HG03175 (cell line): ENCODE data around the gene DSCAML1.

ENCODE experiments used
- ATAC-seq: cut with Tn5 transposase; IDR thresholded peaks from one replicate; pipeline ENCODE4 v1.9.1; 2021; ENCODE audit warnings: mild to moderate bottlenecking, moderate library complexity; ENCODE audit not compliant: unreplicated experiment

DSCAML1 gene

GRCh38 chr11:117731722-117732290 is 65.2 kb downstream of the DSCAML1 start:
- no peak for ATAC-seq

GRCh38 chr11:117730208-117730800 is 66.7 kb downstream of the DSCAML1 start:
- no peak for ATAC-seq

- ATAC-seq = no peak
Observed at GRCh38 chr11:117725048-117725734, 71.8 kb downstream of the DSCAML1 start.

DNA sequence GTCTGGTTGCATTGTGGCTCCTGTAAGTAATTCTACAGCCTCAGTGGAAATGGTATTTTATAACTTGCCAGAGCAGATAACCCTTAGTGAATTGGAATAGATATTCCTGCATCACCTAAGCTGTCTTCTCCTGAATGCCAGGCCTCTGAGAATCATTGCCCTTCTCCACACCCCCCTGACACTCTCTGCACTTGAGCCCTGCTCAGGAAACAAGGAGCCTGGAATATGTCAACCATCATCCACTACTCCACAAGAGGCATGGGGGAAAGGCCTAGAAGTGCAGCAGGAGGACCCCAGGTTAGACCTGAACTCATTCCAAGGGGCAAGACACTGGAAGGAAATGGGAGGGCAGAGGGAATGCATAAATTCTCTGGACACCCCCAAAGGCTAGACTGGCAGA is 72.4 kb downstream of the DSCAML1 start:
- ATAC-seq = no peak

- no peak for ATAC-seq
Observed at GRCh38 chr11:117724104-117724503, 72.9 kb downstream of the DSCAML1 start.

DNA sequence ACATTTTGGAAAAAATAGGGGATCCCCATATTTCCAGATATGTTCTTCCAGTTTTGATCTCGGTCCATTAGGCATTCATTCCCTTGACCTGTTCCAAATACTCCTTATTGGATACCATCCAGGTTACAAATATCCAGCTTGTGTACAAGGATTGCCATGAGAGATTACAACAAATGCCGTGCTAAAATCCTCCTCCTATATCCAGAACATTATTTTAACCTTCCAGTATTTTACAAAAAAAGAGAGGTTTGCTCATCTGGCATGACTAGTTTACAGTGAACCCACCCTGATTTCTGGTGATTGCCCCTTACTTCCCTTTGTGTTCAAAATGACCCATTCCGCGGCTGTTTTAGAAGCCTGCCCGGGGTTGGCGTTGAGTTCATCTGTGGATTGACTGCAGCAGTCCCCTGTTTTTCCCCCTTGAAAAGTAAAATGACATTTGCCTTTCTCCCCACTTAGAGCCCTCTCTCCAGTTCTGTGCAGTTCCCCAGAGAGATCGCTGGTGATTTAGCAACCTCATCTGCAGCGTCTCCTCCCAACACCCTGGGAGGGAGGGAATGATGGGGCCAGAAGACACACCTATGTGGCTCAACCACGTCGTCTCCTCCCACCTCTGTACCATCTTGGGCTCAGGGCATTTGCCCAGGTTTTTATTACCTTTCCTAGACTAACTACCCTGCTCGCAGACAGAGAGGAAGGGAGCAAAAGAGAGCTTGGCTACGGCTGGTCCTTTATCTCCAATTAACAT is 73.6 kb downstream of the DSCAML1 start:
- no peak for ATAC-seq

- ATAC-seq = no peak
Observed at GRCh38 chr11:117722082-117722481, 74.9 kb downstream of the DSCAML1 start.

DNA sequence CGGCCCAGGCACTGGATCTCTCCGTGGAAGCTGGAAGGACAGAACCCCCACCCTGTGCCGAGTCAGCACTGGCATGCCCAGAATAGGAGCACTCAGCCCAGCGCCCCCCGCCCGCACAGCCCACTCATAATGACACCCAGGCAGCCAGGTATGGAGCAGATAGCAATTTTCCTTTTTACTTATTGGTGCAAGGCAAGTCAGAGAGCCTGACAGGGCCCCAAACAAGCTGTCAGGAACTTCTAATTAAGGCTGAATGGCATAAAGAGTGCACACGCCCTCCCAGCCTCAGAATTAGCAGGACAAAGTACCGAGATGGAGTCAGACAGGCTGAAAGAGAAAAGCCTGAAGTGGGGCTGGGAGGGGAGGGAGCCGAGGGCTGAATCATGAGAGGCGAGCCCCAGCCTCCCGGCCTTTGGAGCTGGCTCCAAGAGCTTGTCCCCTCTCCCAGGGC is 76.9 kb downstream of the DSCAML1 start:
- ATAC-seq = no peak

GRCh38 chr11:117719480-117719879 is 77.5 kb downstream of the DSCAML1 start:
- no peak for ATAC-seq

DNA sequence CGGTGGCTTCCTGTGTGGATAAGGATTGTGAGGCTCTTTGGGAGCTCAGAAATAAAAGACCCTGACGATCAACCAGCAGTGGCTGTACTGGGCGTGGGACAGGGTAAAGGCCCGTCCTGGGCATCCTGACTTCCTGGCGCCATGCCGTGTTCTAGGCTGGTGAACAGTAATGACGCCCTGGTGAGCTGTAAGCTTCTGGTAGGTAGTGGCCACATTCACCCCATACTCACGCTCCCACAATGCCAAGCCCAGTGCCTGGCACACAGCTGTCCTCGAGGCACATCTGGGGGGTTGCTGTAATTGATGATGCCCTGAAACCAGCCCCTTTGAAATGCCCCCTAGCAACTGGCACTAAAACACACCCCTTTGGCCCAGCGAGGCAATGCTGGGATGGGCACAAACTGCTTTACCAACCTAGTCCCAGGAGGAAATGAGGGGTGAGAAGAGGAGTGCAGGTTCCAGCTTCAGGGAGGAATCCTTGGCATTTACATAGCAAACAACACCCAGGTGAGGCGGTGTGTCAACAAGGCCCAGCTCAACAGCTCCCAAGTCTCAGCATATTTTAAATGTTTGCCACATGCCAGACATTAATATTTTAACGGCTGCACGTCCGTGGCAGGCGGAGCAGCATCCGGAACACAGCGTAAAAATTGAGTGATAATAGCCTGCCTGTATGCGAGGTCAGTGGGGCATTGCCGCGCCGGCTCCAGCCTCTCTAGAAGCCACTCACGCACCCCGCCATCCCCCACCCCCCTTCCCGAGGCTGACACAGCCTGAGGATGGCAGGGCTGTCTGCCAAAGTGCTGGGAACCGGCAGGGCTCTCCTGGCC is 79.3 kb downstream of the DSCAML1 start:
- ATAC-seq = no peak

GRCh38 chr11:117716521-117717440 is 80.2 kb downstream of the DSCAML1 start:
- no peak for ATAC-seq

DNA sequence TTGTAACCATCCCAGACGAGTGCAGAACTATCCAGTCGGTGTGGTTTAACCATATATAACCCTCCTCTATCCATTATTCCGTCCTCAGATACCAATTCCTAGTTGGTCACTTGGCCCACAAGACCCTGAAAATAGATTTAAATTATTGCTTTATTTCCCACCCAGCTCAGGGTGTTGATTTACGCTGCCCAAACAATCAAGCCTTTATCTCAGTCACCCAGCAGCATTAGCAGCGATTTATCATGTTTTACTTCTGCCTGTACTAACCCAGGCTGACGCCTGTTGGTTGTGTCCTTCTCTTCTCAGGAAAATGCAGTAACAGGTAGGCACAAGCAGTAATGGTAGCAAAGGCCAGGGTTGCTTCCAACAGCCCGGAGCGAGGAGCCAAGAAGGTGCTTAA is 81.2 kb downstream of the DSCAML1 start:
- ATAC-seq = no peak

GRCh38 chr11:117713538-117713991 is 83.5 kb downstream of the DSCAML1 start:
- ATAC-seq = no peak

DNA sequence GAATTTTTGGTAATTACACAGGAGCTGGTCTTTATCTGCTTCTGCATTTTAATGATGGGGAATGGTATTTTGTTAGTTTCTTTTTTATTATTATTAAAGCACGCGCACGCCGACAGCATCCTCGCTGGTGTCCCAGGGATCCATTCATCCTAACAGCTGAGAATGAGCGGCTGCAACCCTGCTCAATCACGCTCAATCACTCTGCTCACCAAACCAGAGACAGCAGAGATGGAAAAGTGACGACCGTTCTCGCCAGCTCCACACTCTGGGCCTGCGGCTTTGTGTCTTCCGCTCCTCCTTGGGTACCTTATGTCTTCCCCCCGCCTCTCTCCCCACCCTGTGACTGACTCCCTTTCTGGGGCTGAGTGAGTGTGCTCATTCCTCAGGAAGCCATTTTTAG is 84.5 kb downstream of the DSCAML1 start:
- ATAC-seq = no peak

DNA sequence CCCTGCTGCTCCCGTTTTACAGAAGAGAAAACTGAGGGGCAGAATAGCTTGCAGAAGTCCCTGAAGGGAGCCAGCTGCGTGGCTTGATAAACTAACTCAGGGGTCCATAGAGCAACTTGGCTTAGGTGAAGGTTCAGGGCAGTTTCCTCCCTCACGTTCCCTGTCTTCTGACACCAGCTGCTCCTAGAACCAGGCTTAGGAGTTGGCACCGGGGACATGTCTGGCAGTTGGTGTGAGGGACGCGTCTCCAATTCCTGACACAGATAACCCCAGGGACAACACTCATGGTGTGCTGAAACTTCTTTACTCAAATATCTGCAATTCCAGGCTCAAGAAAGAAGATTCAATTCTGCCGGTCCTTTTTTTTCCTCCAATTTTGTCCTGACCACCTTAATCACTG is 85.7 kb downstream of the DSCAML1 start:
- ATAC-seq = no peak

- ATAC-seq = no peak
Observed at GRCh38 chr11:117710211-117710610, 86.8 kb downstream of the DSCAML1 start.

GRCh38 chr11:117706322-117706814 is 90.6 kb downstream of the DSCAML1 start:
- no peak for ATAC-seq

DNA sequence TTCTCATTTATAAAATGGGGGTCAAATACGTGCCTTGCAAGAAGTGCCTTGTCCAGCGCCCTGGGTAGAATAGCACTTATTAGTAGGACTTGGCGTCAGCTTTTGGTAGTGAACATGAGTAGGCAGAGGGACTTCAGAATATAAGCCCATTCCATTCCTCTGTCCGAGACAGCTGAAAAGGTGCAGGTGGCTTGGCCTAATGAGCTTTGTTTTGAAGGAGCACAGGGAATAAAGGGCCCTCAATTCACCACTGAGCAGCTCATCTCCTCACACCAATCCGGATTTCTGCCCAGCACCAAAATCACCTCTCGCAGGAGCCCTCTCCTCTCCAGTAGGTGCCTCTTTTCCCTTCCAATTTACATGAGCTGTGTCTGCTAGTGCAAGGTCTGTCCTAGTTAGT is 91.2 kb downstream of the DSCAML1 start:
- ATAC-seq = no peak

DNA sequence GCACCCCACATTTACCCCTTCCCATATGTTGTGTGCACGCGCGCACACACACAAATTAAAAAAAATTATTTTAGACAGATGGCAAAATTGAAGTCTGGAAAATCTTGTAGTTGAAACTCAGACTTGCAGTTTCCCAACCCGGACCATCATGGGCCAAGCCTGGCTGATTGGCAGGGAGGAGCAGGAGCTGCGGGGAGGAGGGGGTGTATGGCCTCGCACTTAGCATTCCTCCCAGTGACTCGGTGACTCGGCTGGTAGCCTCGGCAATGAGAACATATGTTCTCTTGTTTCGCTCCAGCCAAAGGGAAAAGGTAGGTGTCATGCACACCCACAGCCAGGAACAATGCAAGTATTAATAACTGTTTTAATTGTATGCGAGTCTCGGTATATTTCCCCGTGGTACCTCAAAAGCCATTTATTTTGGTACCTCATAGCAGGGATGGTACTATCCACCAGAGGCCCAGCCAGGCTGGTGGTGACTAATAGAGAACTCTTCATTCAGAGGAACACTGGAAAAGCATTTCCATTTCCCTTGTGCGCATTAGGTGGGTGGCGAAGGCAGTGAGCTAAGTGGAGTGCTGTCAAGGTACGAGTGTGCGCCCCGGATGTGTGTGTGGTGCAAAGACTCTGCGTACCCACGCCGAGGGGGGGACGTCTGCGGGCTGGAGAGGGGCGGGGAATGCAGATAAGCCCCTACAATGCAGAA is 92.5 kb downstream of the DSCAML1 start:
- no peak for ATAC-seq
